VCaP (cell line): ENCODE measurements around the gene TEX53.

Source experiments
- H3K27ac ChIP-seq: fragments of 450-650 bp; 2 replicates; pipeline ENCODE4 v1.5.1; 2017
- TF ChIP-seq, protein P1 (sequence below): fragments of 450-650 bp; conservative IDR thresholded peaks from 2 replicates; pipeline ENCODE4 v1.5.1; 2017; ENCODE audit warnings: mild to moderate bottlenecking, moderate library complexity

Gene TEX53

DNA sequence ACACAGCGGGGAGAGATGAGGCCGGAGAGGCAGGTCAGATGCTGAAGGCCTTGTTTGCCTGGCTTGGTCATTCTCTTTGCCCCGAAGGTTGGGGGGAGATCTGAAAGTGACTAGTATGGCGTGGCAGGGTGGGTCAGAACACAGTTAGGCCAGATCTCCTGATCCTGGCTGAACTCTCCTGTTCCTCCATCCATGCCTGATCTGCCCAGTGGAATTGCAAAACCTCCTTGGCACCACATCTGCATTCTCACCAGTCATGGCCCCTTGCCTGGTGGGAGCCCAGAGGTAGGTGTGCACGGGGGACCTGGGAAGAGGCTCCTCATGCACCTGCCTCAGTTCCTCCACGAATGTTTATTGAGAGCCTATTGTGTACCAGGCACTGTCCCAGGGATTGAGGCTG is 23.2 kb downstream of the TEX53 start:
- H3K27ac ChIP-seq = no peak overlapping the region
- TF ChIP-seq, protein P1, sequence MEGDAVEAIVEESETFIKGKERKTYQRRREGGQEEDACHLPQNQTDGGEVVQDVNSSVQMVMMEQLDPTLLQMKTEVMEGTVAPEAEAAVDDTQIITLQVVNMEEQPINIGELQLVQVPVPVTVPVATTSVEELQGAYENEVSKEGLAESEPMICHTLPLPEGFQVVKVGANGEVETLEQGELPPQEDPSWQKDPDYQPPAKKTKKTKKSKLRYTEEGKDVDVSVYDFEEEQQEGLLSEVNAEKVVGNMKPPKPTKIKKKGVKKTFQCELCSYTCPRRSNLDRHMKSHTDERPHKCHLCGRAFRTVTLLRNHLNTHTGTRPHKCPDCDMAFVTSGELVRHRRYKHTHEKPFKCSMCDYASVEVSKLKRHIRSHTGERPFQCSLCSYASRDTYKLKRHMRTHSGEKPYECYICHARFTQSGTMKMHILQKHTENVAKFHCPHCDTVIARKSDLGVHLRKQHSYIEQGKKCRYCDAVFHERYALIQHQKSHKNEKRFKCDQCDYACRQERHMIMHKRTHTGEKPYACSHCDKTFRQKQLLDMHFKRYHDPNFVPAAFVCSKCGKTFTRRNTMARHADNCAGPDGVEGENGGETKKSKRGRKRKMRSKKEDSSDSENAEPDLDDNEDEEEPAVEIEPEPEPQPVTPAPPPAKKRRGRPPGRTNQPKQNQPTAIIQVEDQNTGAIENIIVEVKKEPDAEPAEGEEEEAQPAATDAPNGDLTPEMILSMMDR = no peak

DNA sequence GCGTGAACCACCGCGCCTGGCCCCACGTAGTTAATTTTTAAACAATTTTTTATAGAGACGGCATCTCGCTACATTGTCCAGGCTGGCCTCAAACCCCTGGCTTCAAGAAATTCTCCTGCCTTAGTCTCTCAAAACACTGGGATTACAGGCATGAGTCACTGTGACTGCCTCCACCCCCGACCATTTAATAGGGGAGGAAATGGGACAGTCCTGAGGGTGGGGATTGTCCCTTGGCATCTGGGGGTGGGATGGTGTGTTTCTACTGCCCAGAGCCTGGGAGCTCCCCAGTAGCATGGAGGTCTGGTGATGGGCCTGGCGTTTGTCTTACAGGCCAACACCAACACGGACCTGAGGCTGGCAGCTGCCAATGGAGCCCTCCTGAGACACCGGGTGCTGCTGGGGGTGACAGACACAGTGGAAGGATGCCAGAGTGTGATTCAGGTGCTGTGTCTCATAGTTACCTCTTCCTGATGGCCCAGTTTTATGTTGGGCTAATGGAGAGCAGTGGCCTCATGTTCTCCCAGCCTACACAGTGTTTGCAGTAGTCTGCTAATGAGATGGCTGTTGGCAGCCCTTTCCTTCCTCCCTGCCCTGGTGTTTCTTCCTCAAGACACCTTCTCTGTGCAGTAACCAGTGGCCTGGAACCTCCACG is 24.0 kb downstream of the TEX53 start:
- TF ChIP-seq, protein P1 = no peak

DNA sequence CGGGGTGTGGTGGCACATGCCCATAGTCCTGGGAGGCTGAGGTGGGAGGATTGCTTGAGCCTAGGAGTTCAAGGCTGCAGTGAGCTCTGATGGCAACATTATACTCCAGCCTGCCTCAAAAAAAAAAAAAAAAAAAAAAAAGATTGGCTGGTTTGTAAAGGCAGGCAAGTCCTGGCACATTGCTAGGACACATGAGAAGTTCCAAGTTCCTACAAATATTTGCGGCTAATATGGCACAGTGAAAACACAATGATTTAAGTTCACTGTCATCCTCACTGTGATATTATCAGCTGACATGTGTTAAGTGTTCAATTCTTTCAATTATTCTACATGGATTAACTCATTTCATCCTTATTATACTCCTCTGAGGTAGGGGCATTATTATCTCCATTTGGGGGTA is 26.4 kb downstream of the TEX53 start:
- no peak overlapping the region for H3K27ac ChIP-seq
- TF ChIP-seq, protein P1 = no peak

More for the DNA sequence above, 24.0 kb downstream of the TEX53 start:
- no peak overlapping the region for H3K27ac ChIP-seq

DNA sequence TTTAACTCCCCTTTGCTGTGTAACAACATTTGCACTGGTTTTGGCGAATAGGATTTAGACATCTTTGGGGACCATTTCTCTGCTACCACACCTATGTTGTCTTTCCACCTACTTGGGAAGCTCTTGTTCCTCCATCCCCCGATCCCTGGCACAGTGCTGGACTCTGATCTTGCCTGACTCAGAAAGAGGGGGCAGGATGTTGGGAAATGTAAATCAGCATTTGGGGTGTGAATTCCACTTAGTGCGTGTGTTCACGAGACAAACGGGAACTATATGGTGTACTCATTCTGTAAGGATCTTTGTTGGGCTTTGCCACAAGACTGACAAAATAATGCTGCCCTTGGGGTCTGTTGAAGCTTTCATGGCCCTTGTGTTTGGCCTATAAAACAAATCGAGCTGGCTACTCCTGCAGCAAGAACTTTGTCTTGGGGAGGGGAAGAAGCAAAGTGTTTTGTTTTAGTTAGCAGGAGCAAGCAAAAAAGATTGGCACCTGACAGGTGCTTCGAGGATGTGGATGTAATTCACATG is 28.0 kb downstream of the TEX53 start:
- H3K27ac ChIP-seq = no peak overlapping the region
- TF ChIP-seq, protein P1 = no peak

DNA sequence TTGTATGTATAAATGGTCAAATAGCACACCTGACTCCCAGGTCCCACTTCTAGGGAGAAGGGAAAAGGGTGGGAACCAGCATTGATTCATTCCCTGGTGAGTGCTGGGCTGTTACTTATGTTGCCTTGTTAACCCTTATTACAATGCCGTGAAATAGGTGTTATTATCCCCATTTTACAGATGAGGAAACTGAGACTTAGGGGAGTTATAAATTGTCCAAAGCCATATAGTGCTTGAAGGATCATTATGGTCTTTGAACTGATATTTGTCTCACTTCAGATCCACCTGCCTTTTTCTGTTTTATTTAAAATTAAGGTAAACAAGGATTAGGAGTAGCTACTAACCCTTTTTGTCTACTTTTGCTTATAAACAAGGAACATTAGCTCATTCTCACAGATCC is 30.1 kb downstream of the TEX53 start:
- H3K27ac ChIP-seq = no peak overlapping the region
- TF ChIP-seq, protein P1 = no peak

DNA sequence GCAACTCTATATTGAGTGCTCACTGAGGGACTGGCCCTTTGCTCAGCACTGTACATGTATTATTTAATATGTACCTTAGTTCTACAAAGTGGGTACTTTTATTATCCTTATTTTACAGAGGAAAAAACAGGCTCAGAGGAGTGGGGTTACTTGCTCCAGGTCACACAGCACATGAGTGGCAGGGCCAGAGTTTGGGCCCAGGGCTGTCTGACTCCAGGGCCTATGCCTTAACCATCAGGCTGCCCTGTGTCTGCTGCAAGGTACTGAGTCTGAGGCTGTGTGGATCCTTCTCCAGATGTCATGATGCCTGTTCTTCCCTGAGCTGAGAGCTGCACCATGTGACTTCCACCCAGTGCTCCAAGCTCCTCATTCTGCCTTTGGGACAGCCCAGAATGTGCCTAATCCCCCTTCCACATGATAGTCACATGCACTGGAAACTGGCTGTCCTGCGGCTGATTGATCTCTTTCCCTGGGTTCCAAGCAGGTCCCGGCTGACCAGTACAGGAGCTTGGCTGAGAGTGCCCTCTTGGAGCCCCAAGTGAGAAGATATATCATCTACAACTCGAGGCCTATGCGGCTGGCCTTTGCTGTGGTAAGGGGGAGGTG is 31.1 kb downstream of the TEX53 start:
- H3K27ac ChIP-seq = no peak overlapping the region
- TF ChIP-seq, protein P1 = no peak

DNA sequence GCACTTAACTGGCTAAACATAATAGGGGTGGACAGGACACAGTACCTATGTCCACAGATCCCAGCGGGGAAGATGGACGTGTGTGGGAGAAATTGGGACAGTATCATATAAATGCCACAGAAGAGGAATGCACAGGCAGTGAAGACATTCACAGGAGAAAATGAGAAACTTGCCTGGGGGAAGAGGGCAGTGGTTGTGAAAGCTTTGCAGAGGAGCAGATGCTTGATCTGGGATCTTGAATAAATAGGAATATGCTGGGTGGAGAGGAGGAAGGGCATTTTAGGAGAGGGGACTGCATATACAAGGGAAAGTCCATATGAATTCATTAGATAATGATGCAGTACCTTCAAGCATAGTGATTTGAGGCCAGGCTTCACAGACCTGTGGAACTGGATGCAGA is 32.9 kb downstream of the TEX53 start:
- TF ChIP-seq, protein P1 = no peak
- no peak overlapping the region for H3K27ac ChIP-seq
